SU-DHL-6 (cell line): ENCODE measurements around the gene BIK.

Experiments
- H2AFZ ChIP-seq: fragments of 200-600 bp; sonication (generic); 2 replicates; pipeline ENCODE4 v1.6.1; 2014; ENCODE audit warnings: low read depth, mild to moderate bottlenecking, moderate library complexity, mixed read lengths, antibody characterized with exemption, low read length; ENCODE audit not compliant: severe bottlenecking
- H3F3A ChIP-seq: fragments of 200-600 bp; shearing (Covaris generic); 2 replicates; pipeline ENCODE4 v1.6.0; 2016; ENCODE audit warnings: antibody characterized with exemption, mild to moderate bottlenecking; ENCODE audit not compliant: insufficient read depth
- H3K27ac ChIP-seq: fragments of 200-600 bp; sonication (generic); 2 replicates; pipeline ENCODE4 v1.5.1; 2016; ENCODE audit warnings: low read depth, mild to moderate bottlenecking, low read length, moderate library complexity, mixed read lengths
- H3K27me3 ChIP-seq: fragments of 200-600 bp; sonication (generic), shearing (Covaris generic); 2 replicates; pipeline ENCODE4 v1.6.0; 2014; ENCODE audit warnings: mild to moderate bottlenecking, low read length
- H3K36me3 ChIP-seq: fragments of 200-600 bp; sonication (generic); 2 replicates; pipeline ENCODE4 v1.6.1; 2014; ENCODE audit warnings: mild to moderate bottlenecking, low read length, mixed read lengths
- H3K4me2 ChIP-seq: fragments of 300-600, 200-600 bp; shearing (Covaris generic), sonication (generic); 2 replicates; pipeline ENCODE4 v1.6.0; 2014; ENCODE audit warnings: low read length, low read depth, mild to moderate bottlenecking; ENCODE audit not compliant: poor library complexity, severe bottlenecking
- H3K4me3 ChIP-seq: fragments of 200-600 bp; sonication (generic); 2 replicates; pipeline ENCODE4 v1.5.1; 2014; ENCODE audit warnings: antibody characterized with exemption, low read length, mild to moderate bottlenecking, mixed read lengths; ENCODE audit not compliant: insufficient read depth, poor library complexity, severe bottlenecking
- H3K79me2 ChIP-seq: fragments of 200-600 bp; sonication (generic); 2 replicates; pipeline ENCODE4 v1.6.1; 2014; ENCODE audit warnings: mild to moderate bottlenecking, low read length, moderate library complexity; ENCODE audit not compliant: insufficient read depth
- H3K9ac ChIP-seq: fragments of 200-600 bp; sonication (generic); 2 replicates; pipeline ENCODE4 v1.7.0; 2014; ENCODE audit warnings: mild to moderate bottlenecking, low read length
- H3K9me2 ChIP-seq: fragments of 200-600 bp; sonication (generic); replicated peaks from 2 replicates; pipeline ENCODE4 v1.6.1; 2014; ENCODE audit warnings: low read length; ENCODE audit not compliant: insufficient read depth
- H3K9me3 ChIP-seq: fragments of 200-600 bp; sonication (generic); 2 replicates; pipeline ENCODE4 v1.6.1; 2014; ENCODE audit warnings: low read length, mixed read lengths; ENCODE audit not compliant: insufficient read depth
- H4K20me1 ChIP-seq: fragments of 200-600 bp; sonication (generic); 2 replicates; pipeline ENCODE4 v1.6.1; 2014; ENCODE audit warnings: low read depth, mild to moderate bottlenecking, antibody characterized with exemption, low read length, moderate library complexity, mixed read lengths
- EZH2phosphoT487 ChIP-seq: fragments of 200-600 bp; sonication (generic), shearing (Covaris generic); conservative IDR thresholded peaks from 2 replicates; pipeline ENCODE4 v1.6.1; 2018; ENCODE audit warnings: mild to moderate bottlenecking, antibody characterized with exemption, low read length, moderate library complexity, mixed read lengths
- TF ChIP-seq, protein P1 (sequence below): fragments of 200-600 bp; sonication (generic); IDR thresholded peaks from one replicate; pipeline ENCODE4 v1.5.1; 2017; ENCODE audit warnings: antibody characterized with exemption, mild to moderate bottlenecking, low read length, moderate library complexity; ENCODE audit not compliant: insufficient read depth, poor library complexity, severe bottlenecking

The BIK gene

DNA sequence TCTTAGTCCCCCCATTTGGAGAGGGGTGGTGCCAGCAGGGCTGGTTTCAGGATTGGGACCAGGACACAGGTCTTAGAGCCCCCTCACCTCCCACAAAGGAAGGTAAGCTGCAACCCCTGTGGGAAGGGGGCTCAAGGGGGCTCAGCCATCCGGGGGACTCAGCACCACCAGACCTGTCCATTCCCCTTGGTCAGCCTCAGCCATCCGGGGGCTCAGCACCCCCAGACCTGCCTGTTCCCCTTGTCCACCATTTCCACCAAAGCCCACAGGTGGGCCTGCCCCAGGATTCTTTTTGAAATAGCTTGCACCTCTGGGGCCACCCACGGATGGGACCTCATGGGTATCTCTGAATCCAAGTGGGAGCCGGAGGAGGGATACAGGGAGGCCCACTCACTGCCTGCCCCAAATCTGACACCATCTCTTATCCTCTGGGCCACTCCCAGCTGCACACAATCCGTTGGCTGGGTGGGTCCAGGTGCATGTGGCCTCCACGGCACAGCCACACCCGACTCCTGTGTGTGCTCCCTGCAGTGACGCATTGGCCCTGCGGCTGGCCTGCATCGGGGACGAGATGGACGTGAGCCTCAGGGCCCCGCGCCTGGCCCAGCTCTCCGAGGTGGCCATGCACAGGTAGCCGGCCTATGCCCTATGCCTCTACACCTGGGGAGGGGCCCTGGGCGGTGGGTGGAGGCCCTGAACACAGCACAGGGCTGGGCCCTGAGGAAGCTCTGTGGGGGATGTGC is 16.8 kb downstream of the BIK start:
- Histone ChIP-seq H3K79me2 (no peaks in the 10 kb centered on the region), H3K27ac (no peak overlapping the region), H4K20me1 (no peaks in the 10 kb centered on the region), H3K36me3 (no peaks in the 10 kb centered on the region), H3F3A (no peaks in the 10 kb centered on the region), H3K9me2 (no peaks in the 10 kb centered on the region), H3K9ac (no peak overlapping the region), H3K4me3 (no peak overlapping the region), H2AFZ (no peak overlapping the region), H3K4me2 (no peak overlapping the region), H3K9me3 (no peaks in the 10 kb centered on the region), H3K27me3 (no peaks in the 10 kb centered on the region)
- no peak for TF ChIP-seq EZH2phosphoT487
- TF ChIP-seq, protein P1, sequence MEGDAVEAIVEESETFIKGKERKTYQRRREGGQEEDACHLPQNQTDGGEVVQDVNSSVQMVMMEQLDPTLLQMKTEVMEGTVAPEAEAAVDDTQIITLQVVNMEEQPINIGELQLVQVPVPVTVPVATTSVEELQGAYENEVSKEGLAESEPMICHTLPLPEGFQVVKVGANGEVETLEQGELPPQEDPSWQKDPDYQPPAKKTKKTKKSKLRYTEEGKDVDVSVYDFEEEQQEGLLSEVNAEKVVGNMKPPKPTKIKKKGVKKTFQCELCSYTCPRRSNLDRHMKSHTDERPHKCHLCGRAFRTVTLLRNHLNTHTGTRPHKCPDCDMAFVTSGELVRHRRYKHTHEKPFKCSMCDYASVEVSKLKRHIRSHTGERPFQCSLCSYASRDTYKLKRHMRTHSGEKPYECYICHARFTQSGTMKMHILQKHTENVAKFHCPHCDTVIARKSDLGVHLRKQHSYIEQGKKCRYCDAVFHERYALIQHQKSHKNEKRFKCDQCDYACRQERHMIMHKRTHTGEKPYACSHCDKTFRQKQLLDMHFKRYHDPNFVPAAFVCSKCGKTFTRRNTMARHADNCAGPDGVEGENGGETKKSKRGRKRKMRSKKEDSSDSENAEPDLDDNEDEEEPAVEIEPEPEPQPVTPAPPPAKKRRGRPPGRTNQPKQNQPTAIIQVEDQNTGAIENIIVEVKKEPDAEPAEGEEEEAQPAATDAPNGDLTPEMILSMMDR, result no peak

DNA sequence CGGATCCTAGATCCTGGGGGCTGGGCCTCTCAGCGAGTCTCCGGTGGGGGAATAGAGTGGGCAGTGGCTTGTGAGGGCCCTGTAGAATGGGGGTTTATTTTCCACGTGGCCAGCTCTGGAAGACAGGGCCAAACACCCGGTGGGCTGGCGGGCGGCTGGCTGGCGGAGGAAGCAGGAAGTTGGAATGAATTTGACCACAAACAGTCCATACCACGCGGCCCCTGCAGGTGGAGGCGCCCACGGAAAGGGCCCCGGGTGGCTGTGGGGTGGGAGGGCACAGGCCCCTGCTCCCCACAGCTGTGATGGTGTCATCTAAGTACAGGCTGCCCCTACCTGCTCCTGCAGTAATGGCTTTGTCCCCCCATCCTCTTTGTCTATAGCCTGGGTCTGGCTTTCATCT is 17.6 kb downstream of the BIK start:
- no peaks in the 10 kb centered on the region for H3F3A ChIP-seq
- H4K20me1 ChIP-seq, result no peaks in the 10 kb centered on the region
- H3K27me3 ChIP-seq, result no peaks in the 10 kb centered on the region
- no peaks in the 10 kb centered on the region for H3K9me3 ChIP-seq
- H3K4me3 ChIP-seq, result no peak overlapping the region
- no peaks in the 10 kb centered on the region for H3K79me2 ChIP-seq
- no peak overlapping the region for H3K9ac ChIP-seq
- no peak for TF ChIP-seq EZH2phosphoT487
- TF ChIP-seq, protein P1, result no peak
- H3K36me3 ChIP-seq, result no peaks in the 10 kb centered on the region
- H3K9me2 ChIP-seq, result no peaks in the 10 kb centered on the region
- no peak overlapping the region for H3K4me2 ChIP-seq
- no peak overlapping the region for H2AFZ ChIP-seq
- no peak overlapping the region for H3K27ac ChIP-seq

DNA sequence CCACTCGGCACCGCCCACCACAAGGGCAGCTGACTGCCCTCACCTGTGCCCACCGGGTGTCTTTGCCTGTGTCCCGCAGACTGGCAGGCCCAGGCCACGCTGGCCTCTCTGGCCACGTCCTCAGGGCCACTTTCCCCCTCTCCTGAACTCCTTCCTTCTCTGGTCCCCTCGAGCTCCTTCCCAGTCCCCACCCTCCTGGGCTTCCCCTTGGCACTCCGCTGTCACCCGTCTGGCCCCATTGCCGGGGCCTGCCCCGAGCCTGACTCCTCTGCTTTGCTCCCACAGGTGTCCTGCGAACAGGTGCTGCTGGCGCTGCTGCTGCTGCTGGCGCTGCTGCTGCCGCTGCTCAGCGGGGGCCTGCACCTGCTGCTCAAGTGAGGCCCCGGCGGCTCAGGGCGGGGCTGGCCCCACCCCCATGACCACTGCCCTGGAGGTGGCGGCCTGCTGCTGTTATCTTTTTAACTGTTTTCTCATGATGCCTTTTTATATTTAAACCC is 18.4 kb downstream of the BIK start:
- H3K27me3 ChIP-seq, result no peaks in the 10 kb centered on the region
- no peaks in the 10 kb centered on the region for H3K36me3 ChIP-seq
- H3K9me3 ChIP-seq, result no peaks in the 10 kb centered on the region
- H3K9me2 ChIP-seq, result no peaks in the 10 kb centered on the region
- no peaks in the 10 kb centered on the region for H4K20me1 ChIP-seq
- no peak overlapping the region for H3K4me2 ChIP-seq
- H3K79me2 ChIP-seq, result no peaks in the 10 kb centered on the region
- no peak overlapping the region for H3K9ac ChIP-seq
- TF ChIP-seq EZH2phosphoT487, result no peak
- TF ChIP-seq, protein P1, result no peak
- H3K4me3 ChIP-seq, result no peak overlapping the region
- no peaks in the 10 kb centered on the region for H3F3A ChIP-seq
- H3K27ac ChIP-seq, result no peak overlapping the region
- H2AFZ ChIP-seq, result no peak overlapping the region
